Measurements from ENCODE around the gene MIEF1.

Gene MIEF1

GRCh38 chr22:39489094-39490068 lies 12.7 kb upstream of the MIEF1 start:
- TF ChIP-seq CTCF (IDR thresholded peaks at IDR 0.05; ENCODE audit: low read depth, low read length), result no peak
- in situ Hi-C loops (cut with HindIII; ENCODE audit: low sequenced_read_pairs), result no loop called here
- no peak overlapping the region for H3K4me3 ChIP-seq (ENCODE audit: low read depth, low read length)
- no peak for DNase-seq (ENCODE audit: low read depth, low spot score)

- TF ChIP-seq CTCF (IDR thresholded peaks at IDR 0.05; ENCODE audit: low read depth, low read length), result no peak
- no peak overlapping the region for H3K4me3 ChIP-seq (ENCODE audit: low read depth, low read length)
- in situ Hi-C loops (cut with HindIII; ENCODE audit: low sequenced_read_pairs), result no loop called here
- DNase-seq (ENCODE audit: low read depth, low spot score), result peak; percentile 62
These were observed 11.8 kb upstream of the MIEF1 start for GRCh38 chr22:39490135-39490798.

- no peak for DNase-seq (ENCODE audit: low read depth, low spot score)
- H3K4me3 ChIP-seq (ENCODE audit: low read depth, low read length), result no peak overlapping the region
- in situ Hi-C loops (cut with HindIII; ENCODE audit: low sequenced_read_pairs), result no loop called here
- no peak for TF ChIP-seq CTCF (IDR thresholded peaks at IDR 0.05; ENCODE audit: low read depth, low read length)
These were observed 11.0 kb upstream of the MIEF1 start for GRCh38 chr22:39490966-39491680.

GRCh38 chr22:39491696-39492095 lies 10.4 kb upstream of the MIEF1 start:
- in situ Hi-C loops (cut with HindIII; ENCODE audit: low sequenced_read_pairs), result no loop called here
- TF ChIP-seq CTCF (IDR thresholded peaks at IDR 0.05; ENCODE audit: low read depth, low read length), result no peak
- H3K4me3 ChIP-seq (ENCODE audit: low read depth, low read length), result no peak overlapping the region

GRCh38 chr22:39492186-39492585 lies 9.9 kb upstream of the MIEF1 start:
- H3K4me3 ChIP-seq (ENCODE audit: low read depth, low read length), result no peak overlapping the region
- DNase-seq (ENCODE audit: low read depth, low spot score), result no peak
- no peak for TF ChIP-seq CTCF (IDR thresholded peaks at IDR 0.05; ENCODE audit: low read depth, low read length)
- in situ Hi-C loops (cut with HindIII; ENCODE audit: low sequenced_read_pairs), result no loop called here

More at GRCh38 chr22:39491696-39492095, 10.4 kb upstream of the MIEF1 start:
- no peak for DNase-seq (ENCODE audit: low read depth, low spot score)

GRCh38 chr22:39493759-39494158 lies 8.3 kb upstream of the MIEF1 start:
- in situ Hi-C loops (cut with HindIII; ENCODE audit: low sequenced_read_pairs), result no loop called here
- TF ChIP-seq CTCF (IDR thresholded peaks at IDR 0.05; ENCODE audit: low read depth, low read length), result no peak
- DNase-seq (ENCODE audit: low read depth, low spot score), result peak; percentile 51
- H3K4me3 ChIP-seq (ENCODE audit: low read depth, low read length), result no peak overlapping the region

Data from astrocyte of the spinal cord (primary cell).